AG08396 (cell line): Measurements from ENCODE around the gene REXO1.
"Not testable (repeated sequence)": the region's sequence is repeated elsewhere in the genome, so short reads cannot be mapped to it uniquely, and the experiment has no call there.

Source experiments
- DNase-seq: peaks from one replicate; pipeline ENCODE4 v3.0.0; 2012; ENCODE audit warnings: low spot score, mixed read lengths

The REXO1 gene

DNA sequence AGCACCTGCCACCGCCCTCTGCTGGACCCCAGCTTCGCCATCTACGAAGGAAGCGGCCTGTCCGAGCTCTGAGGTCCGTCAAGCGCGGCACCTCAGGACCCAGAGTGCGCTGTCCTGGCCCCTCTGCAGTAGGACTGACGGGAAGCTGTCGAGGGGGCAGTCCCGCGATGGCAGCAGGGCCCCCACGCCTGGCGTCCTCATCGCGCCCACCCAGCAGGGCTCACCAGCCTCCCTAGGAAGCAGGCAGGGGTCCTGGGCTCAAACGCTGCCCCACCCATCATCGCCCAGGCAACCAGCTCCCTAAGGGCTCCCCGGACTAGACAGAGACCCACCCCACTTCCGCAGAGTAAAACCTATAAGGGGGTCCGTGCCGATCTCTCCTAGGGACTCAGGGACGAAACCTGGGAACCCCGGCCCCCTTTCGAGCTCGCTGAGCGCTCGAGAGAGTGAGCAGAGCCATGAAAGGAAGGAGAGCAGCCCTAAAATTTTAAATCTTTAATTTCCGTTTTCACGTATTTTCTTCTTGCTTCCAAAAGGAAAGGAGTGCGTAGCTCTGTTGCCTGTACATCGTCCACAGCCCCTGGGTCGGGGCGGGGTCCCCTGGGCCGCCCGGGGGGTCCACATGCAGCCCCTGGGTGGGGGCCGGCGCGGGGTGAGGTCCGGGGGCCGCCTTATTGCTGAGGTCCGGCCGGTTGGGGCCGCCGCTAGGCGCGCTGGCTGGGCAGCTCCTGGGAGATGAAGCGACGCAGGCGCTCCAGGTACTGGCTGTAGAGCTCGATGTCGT is 28.4 kb upstream of the REXO1 start:
- not testable (repeated sequence) for DNase-seq

DNA sequence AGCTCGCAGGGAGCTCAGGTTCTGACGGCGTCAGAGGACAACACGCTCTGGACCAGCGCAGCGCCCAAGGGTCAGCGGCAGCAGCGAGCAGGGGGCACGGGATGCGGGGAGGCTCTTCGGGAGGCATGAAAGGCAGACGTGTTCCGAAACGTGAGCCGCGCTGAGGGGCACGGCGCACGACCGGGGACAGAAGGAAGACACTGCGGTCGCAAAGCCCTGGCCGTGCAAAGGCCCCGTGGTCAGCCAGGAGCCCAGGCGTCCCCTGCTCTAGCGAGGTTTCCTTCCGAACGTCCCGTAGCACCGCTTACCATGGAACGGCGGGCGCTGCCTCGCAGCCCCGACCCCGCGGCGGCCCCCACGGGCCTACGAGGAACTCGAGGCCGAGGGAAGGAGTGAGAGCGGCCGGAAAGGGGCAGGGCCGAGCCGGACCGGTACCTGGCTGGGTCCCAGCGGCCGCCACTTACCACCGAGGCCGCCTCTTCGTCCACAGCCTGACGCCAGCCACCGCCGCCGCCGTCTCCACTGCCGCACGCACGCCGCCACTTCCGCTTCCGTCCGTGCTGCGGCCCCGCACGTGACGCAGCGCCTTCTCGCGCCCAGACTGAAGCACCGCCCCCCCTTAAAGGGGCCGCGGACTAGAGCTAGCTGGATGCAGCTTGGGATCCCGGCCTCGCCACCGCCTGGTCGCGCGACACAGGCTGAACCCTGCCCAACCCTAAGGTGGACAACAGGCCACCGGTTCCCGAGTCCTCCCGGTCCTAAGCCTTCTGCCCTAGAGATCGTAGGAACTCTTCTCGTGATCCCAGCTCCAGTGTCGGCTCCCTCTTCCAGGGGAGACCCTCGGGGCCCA is 27.6 kb upstream of the REXO1 start:
- DNase-seq, result peak; percentile 92

DNA sequence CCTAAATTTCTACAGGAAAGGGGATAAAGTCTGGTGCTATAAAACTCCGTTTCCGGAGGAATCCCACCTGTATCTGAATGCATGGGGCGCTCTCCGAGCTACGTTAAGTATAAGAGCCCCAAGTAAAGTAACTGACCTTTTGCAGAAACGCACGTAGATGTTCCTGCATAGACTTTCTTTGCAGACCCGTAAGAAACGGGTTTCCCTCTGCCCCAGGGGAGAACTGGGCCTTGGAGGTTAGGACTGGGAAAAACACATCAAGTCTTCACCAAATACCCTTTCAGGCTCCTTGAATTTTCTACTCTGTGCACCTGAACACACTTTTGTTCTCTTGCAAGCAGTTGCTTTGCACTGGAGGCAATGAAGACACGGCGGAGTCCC is 27.0 kb upstream of the REXO1 start:
- not testable (repeated sequence) for DNase-seq

DNA sequence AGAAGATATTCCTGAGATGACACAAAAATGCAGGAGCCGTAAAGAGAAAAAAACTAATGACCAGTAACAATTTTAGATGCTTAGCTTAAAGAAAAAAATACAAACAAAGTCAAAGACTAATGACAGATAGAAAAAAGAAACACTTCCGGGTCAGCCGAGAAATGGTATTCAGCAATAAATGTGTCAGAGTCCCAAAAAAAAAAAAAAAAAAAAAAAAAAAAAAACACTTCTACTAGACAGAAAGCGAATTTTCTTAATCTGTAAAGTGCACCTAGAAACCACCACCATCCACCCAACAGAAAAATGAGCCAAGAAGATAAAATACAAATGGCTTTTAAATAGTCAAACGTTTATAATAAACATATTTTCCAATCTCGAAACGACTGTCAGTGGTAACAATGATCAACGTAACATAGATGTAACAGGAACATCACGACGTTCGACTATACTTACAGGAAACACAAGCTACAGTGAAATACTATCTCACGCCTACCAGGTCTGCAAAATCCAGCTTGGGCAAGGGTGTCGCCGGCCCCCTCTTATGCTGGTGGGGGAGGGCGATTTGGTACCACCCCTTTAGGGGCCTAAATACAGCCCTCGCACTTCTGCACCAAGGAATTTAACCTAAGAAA is 26.4 kb upstream of the REXO1 start:
- DNase-seq, result no peak

DNA sequence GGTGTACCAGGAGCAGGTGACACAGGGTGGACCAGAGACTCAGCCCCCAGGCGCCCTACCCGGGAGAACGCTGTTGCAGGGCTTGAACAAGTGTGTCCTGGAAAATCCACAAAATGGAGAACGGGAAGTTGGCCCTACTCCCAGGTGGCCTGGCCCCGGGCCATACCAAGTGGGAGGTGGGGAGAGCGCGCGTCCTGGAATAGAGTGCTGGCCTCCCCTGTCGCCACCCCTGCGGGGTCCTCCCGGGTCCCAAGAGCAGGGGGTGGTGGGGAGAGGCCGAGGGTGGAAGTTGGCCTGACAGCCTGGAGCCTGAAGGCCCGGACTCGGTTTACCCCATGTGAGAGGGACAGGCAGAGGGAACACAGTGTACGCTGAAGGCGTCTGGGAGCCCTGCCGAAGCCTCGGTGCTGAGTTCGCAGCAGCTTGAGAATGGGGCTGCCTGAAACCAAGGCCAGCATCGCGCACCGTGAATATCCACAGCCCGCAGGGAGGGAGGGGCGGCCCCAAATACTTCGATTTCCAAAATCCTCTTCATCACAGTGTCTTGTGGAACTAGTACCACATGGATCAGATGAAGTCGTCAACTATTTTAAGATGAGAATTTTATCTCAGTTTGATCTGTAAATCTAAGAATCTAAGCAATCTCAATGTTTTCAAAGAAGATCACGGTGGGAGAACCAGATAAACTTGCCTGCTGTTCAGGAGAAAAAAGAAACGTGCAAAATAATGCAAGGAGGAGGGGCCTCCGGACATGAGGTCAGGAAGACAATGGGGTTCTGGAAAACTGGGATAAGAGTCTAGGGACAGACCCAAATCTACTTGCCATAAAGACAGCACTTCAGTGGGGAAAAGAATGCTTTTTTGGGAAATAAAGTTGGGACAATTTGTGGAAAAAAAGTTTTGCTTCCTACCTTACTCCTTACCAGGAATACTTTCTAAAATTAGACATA is 25.5 kb upstream of the REXO1 start:
- peak; percentile 42 for DNase-seq

DNA sequence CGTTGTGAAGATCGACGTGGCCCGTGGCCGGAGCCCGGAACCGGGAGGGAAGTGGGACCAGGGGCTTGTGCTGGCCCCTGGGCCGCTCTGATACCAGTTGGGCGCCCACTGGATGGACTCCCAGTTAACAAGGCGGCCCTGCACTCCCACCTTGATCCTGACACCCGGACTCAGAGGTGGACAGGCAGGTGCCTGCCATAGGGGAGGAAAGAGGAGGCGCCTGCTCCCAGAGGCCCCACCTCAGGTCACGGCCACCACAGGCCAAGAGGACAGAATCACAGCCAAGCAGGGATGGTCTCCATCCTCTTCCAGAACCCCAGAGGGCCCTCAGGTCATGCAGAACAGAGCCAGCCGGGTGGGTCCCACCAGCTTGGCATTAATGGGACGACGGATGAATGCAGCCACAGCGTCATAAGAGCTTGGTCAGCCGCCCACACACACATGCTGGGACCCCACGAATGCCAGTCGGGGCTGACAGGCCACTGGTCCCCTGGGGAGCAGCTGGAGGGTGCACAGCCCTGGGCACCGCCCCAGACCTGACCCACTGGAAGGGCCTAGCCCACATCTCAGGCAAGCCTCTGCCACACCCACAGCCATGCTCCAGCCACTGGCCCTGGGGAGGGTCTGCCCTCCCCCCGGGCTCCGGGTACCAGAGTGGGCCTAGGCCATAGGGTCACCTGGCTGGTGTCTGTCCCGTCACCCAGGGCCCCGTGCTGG is 24.7 kb upstream of the REXO1 start:
- DNase-seq, result no peak

DNA sequence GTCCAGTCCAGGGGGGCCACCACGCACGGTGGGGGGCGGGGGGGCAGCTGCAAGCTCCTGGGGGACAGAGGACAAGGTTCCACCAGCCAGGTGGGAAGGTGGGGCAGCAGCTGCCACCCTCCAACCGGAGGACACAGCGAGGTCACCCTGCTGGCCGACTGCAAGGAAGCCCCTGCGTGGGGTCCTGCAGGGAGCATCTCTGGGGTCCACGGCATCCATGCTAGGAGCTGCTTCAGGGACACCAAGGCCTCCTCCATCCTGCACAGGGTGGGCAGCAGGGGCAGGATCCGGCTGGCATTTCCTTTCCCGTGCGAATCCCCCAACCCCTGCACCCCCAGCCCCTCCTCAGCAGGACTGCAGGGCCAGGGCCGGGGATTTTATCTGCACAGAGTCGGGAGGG is 23.3 kb upstream of the REXO1 start:
- no peak for DNase-seq

DNA sequence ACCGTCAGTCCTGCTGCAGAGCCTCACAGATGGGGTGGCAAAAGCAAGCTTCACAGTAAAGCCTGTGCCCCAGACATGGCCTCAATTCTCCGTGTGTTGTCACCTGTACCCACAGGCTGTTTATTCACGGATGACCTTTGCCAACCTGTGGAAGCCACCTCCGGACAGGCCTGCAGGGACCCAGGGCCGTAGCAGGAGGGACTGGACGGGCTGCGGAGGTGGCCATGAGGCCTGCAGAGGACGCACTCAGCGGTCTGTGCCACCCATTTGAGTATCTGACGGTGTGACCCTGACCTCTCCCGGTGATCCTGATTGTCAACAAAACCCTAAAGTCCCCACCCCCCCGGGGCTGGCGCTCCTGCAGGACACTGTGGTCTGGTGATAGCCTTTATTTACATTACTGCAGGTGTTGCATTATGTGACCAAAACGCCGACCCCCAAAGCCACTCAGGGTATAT is 22.9 kb upstream of the REXO1 start:
- DNase-seq, result no peak

DNA sequence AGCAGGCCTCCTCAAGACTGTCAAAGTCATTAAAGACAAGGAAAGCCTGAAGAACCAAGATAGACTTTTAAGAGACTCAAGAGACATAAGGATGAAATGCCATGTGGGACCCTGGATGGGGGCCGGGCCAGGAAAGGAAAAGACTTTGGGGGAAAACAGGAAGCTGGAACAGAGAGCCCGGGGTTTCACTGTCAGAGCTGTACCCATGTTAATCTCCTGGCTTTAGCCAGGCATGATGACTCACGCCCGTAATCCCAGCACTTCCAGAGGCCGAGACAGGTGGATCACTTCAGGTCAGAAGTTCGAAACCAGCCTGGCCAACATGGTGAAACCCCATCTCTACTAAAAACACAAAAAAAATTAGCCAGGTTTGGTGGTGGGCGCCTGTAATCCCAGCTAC is 20.7 kb upstream of the REXO1 start:
- DNase-seq, result no peak

DNA sequence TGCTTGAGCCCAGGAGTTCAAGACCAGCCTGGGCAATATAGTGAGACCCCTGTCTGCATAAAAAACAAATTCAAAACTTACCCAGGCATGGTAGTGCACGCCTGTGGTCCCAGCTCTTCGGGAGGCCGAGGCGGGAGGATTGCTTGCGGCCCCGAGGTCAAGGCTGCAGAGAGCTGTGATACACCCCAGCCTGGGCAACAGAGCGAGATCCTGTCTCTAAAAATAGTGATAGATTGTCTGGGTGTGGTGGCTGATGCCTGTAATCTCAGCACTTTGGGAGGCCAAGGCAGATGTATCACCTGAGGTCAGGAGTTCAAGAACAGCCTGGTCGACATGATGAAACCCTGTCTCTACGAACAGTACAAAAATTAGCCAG is 19.1 kb upstream of the REXO1 start:
- DNase-seq, result no peak

DNA sequence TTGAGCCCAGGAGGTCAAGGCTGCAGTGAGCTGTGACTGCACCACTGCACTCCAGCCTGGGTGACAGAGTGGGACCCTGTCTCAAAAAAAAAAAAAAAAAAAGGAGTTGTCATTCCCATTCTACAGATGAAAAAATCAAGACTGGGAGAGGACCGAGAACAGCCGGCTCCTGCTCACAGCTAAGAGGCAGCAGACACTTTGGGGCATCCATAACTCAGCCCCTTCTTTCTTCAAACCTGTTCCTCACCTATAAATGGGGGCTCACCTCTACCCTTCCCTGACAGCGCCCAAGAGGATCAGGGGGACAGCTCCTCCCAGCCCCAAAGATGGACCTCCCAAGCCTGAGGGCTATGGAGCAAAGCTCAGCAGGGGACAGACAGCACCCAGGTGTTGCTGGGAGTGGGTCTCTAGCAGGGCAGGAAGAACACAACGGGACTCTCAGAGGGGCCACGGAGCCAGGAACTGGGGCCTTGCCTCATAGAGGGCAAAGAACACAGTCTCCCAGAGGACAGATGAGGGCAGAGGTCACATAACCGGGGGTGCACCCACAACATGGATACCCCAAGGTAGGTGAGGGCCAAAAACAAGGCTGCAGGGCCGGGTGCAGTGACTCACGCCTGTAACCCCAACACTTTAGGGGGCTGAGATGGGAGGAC is 18.5 kb upstream of the REXO1 start:
- DNase-seq, result no peak

DNA sequence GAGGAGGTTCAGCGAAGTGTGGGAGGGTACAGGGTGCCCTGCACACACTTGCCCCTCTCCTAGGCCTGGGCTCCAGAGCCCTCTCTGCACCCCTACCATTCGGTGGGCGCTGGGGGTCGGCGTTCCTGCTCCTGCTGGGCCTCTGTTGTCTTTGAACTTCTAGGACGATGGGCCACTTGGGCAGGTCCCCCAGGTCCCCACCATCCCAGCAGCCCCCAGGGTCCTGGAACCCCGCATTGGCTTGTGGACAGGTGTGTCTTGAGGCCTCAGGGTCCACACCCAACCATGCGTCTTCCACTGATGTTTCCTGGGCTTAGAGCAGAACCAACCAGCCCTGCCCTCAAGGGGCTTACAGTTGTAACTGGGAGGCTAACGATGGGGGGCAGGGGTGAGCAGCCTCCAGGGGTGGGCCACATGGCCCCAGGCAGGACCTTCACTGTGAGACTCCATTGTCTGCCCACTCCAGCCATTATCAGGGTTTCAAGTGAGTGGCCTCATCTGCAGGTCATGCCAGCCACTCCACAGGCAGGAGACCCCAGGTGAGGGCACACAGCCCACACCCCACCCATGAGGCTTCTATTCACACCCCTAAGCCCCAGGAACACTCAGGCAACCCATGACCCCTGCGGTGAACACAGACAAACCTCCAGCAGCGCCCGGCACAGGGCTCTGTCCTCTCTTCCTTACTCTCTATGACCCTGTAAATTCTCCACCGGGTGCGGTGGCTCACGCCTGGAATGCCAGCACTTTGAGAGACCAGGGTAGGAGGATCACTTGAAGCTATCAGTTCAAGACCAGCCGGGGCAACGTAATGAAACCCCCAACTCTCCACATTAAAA is 17.1 kb upstream of the REXO1 start:
- no peak for DNase-seq

DNA sequence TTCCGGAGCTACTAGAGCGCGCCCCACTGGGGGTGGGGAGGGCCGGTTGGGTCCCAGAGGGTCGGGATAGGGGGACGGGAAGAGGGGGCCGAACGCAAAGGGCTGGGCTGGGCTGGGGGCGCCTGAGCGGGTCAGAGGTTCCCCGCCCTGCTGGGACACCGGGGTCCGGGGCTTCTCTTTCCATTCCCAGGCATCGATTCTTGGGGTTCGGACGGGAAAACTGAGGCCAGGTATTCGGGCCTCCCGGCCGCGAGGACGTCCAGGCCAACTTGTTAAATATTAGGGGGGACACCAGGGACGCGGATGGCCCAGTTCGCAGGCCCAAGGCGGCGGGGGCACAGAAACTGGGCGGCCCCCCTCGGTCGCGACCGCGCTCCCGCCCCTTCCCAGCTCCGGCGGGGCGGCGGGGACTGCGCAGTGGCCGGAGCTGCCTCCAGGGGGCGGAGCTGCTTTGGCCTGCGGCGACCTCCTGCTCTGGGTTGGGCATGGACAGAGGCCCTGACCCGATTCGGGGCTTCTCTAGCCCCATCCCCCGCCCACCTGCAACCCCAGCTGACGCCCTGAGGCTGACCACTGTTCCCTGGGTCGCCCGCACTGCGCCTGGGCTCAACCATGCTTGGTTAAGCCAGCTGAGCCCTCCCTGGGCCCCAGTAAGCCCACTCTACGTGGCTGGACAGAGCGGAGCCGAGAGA is 16.3 kb upstream of the REXO1 start:
- peak; percentile 85 for DNase-seq

DNA sequence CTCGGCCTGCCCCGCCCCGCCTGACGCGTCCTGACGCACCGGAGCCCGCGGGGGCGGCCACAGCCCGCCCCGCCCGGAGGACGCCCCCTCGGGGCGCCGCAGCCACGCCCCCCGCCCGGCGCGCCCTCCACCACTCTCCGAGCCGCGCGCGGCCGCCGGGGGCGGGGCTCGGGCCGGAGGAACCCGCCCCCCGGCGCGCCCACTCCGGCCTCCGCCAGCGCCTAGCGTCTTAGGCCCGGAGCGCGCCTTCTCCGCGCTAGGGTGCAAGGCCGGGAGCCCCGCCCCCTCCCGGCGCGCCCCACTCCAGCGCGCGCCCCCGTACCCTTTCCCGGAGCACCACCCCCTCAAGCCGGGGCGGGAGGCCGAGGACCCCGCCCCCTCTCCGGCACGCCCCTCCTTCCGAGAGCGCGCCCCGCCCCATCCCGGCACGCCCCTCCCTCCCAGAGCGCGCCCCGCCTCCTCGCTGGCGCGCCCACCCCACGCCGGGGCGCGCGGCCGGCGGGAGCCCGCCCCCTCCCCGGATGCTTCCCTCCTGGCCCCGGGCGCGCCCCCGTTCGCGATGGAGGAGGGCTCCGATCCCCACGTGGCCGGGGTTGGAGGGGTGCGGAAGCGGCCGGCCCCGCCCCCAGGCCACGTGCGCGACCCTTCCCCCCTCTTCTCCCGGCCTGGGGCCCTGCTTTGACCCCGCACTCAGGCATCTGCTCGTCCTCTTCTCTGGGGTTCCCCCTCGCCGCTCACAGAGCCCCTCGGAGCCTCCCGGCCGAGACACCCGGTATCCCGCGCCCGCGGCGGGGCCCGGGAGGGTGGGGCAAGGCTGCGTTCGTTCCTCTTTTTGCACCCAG is 15.6 kb upstream of the REXO1 start:
- peak; percentile 98 for DNase-seq

DNA sequence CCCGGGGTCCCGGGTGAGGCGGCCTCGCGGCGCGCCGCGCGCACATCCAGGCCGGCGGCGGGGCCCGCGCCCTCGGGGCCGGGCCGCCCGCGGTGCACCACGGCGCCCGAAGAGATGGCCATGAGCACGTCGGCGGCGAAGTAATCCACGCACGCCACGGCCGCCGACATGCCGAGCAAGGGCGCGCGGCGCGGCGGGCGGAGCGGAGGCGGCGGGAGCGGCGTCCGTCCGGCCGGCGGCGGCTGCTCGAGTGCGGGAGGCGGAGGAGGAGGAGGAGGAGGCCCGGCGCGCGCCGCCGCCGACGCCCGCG is 15.0 kb upstream of the REXO1 start, which contains the start of gene KLF16:
Gene KLF16 (minus strand): TSS at position 252 of the 310 bp plus-strand sequence. CDS start 82 bp downstream, at position 170.
- DNase-seq, result no peak

DNA sequence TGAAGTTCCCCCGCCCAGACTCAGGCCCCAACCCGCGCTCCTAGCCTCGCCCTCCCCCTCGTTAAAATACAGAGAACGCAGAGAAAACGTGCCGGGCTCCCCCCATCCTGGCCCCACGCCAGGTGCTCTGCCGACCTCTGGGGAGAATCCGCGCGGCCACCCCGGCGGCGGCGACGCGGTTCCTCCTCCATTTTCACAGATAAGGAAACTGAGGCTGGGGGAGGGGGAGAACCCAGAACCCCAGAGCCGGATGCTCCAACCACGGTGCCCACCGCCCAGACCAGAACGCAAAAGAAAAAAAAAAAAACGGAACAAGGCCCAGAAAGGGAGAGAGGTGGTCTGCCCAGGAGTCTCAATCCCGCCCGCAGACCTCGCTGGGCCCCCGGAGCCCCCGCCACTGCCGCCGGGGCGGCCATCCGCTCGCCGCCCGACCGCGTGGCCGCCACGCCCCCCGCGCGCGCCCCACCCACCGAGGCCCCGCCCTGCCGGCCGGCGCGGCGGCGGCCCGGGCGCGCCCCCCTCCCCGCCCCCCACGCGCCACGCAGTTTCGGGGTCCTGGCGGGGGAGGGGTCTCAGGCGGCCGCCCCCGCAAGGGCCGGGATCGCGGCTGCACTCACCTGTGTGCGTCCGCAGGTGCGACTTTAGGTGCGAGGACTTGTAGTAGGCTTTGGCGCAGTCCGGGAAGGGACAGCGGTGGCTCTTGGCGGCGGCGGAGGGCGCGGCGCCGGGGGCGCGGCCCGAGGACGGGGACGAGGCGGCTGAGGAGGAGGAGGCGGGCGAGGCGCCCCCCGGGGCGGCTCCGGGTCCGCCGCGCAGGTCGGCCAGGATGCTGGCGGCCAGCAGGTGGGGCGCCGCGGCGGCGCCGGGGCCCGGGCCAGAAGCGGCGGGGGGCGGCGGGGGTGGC is 14.4 kb upstream of the REXO1 start:
- peak; percentile 81 for DNase-seq

DNA sequence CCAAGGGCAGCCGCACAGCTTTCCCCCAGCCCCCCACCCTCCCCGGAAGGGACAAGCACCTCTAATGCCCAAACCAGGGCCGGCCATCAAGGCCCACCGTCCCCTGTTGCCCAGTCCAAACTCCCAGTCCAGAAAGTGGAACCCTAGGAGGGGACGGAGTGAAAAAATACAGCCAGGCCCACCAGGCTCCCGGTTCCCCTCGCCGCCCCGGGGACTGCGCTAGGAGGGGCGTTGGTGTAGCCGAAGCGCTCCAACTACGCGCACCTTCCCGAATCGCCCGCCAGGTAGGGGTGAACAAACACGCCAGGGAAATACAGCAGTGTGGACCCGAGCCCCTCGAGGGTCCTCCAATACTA is 13.8 kb upstream of the REXO1 start:
- no peak for DNase-seq
